GM12878 (cell line): Measurements from ENCODE around the gene MOXD1. TPM values are rescaled to one million over a fixed set of nuclear protein-coding genes. Genes with fewer than 3 reads are reported as not detected.

Source experiments
- ATAC-seq: fragments of 200-7000 bp; cut with Tn5 transposase; 3 replicates; pipeline ENCODE4 v1.9.1; 2020; ENCODE audit warnings: mild to moderate bottlenecking, moderate library complexity
- BruUV-seq: library from RNA; stranded (reverse); fragments of 400-500 nt; replicated peaks from 2 replicates; lab custom pipeline; 2021; lab: Mats Ljungman, UMichigan
- CTCF ChIA-PET: fragments of 300-600 bp; sonication (Branson Sonifier 250); formaldehyde crosslinking; extraction: SDS; loops from one replicate; lab custom pipeline; 2021; ENCODE audit warnings: inconsistent platforms; lab: Yijun Ruan, JAX
- POLR2A ChIA-PET: fragments of 350-600 bp; formaldehyde crosslinking; extraction: SDS; loops from one replicate; lab custom pipeline; 2021; ENCODE audit warnings: inconsistent platforms; lab: Charles Lee
- RAD21 ChIA-PET: fragments of 300-600 bp; sonication (Branson Sonifier 250); formaldehyde crosslinking; loops from one replicate; lab custom pipeline; 2023; ENCODE audit warnings: antibody characterized with exemption; ENCODE audit not compliant: unreplicated experiment; lab: Charles Lee
- SMC1A ChIA-PET: fragments of 300-600 bp; sonication (Branson Sonifier 250); formaldehyde crosslinking; loops from one replicate; lab custom pipeline; 2023; ENCODE audit not compliant: unreplicated experiment, uncharacterized antibody; lab: Charles Lee
- DNase-seq: peaks from one replicate; pipeline ENCODE4 v3.0.0-alpha.2; 2011; ENCODE audit warnings: low read depth, low spot score
- FAIRE-seq: peaks from 3 replicates; lab custom pipeline; 2011; peaks lifted over from hg19 to GRCh38; lab: Jason Lieb, UNC
- H2AFZ ChIP-seq: 2 replicates; pipeline ENCODE4 v1.6.0; 2011; ENCODE audit warnings: low read depth, low read length, control low read depth; ENCODE audit not compliant: control insufficient read depth
- H3K27ac ChIP-seq: 2 replicates; pipeline ENCODE4 v1.5.1; 2011; ENCODE audit warnings: control low read depth; ENCODE audit not compliant: control insufficient read depth, insufficient read depth
- H3K27me3 ChIP-seq, 2 experiments: replicated peaks in 1 of 2; 2 replicates each; pipeline versions ENCODE4 v1.6.0 to v1.6.1; 2011; ENCODE audit warnings: low read length in 1 of 2; ENCODE audit not compliant: control insufficient read depth in 2 of 2, insufficient read depth in 2 of 2
- H3K36me3 ChIP-seq, 2 experiments: 2 replicates each; pipeline ENCODE4 v1.5.1; 2011; ENCODE audit warnings: low read length in 1 of 2; ENCODE audit not compliant: control insufficient read depth in 2 of 2, insufficient read depth in 2 of 2
- H3K4me1 ChIP-seq: 2 replicates; pipeline ENCODE4 v1.6.1; 2011; ENCODE audit warnings: mild to moderate bottlenecking, low read length, moderate library complexity, mixed read lengths; ENCODE audit not compliant: control insufficient read depth, insufficient read depth
- H3K4me2 ChIP-seq: 2 replicates; pipeline ENCODE4 v1.6.0; 2011; ENCODE audit warnings: control low read depth; ENCODE audit not compliant: control insufficient read depth, insufficient read depth
- H3K4me3 ChIP-seq: fragments of 200-600 bp; sonication (generic); 2 replicates; pipeline ENCODE4 v1.5.1; 2016
- H3K79me2 ChIP-seq: 2 replicates; pipeline ENCODE4 v1.6.0; 2011; ENCODE audit warnings: low read length; ENCODE audit not compliant: control insufficient read depth, insufficient read depth
- H3K9ac ChIP-seq: 2 replicates; pipeline ENCODE4 v1.8.0; 2011; ENCODE audit warnings: low read length, control low read depth, mixed read lengths; ENCODE audit not compliant: control insufficient read depth, insufficient read depth
- H3K9me3 ChIP-seq: replicated peaks from 3 replicates; pipeline ENCODE4 v1.5.1; 2011; ENCODE audit warnings: mild to moderate bottlenecking, low read length; ENCODE audit not compliant: control insufficient read depth, insufficient read depth
- H4K20me1 ChIP-seq: 2 replicates; pipeline ENCODE4 v1.6.0; 2011; ENCODE audit not compliant: control insufficient read depth, insufficient read depth
- BMI1 ChIP-seq: fragments of 450-650 bp; IDR thresholded peaks from 2 replicates; pipeline ENCODE4 v1.6.1; 2016; ENCODE audit warnings: mild to moderate bottlenecking, moderate library complexity, borderline replicate concordance
- MAX ChIP-seq: IDR thresholded peaks from 2 replicates; pipeline ENCODE4 v1.6.1; 2012; ENCODE audit warnings: low read depth, low read length, improper control_type of control experiment
- NFIC ChIP-seq: IDR thresholded peaks from 2 replicates; pipeline ENCODE4 v1.6.1; 2012; ENCODE audit warnings: low read depth, mild to moderate bottlenecking, inconsistent platforms, low read length, moderate library complexity
- POLR2AphosphoS5 ChIP-seq: IDR thresholded peaks from 2 replicates; pipeline ENCODE4 v1.6.1; 2011; ENCODE audit warnings: mild to moderate bottlenecking, low read length, inconsistent platforms
- TBL1XR1 ChIP-seq: IDR thresholded peaks from 2 replicates; pipeline ENCODE4 v1.6.1; 2012; ENCODE audit warnings: low read depth, low read length, improper control_type of control experiment
- YY1 ChIP-seq: IDR thresholded peaks from 2 replicates; pipeline ENCODE4 v1.6.1; 2011; ENCODE audit warnings: low read depth, mild to moderate bottlenecking, low read length
- ZNF207 ChIP-seq: fragments of 450-650 bp; IDR thresholded peaks from 2 replicates; pipeline ENCODE4 v1.6.1; 2014; ENCODE audit warnings: antibody characterized with exemption, mild to moderate bottlenecking, borderline replicate concordance
- WGBS: methylation state at CpG from one replicate; pipeline ENCODE4 v1.1.6; 2016; ENCODE audit warnings: low lambda C conversion rate; ENCODE audit not compliant: insufficient replicate concordance, insufficient coverage; ENCODE audit errors: missing lambda C conversion rate; 5-methylcytosine and 5-hydroxymethylcytosine counted together
- in situ Hi-C: fragments of 300-500 bp; cut with MboI; formaldehyde crosslinking; loops from 9 replicates; pipeline ENCODE4 v1.14.3; 2018; ENCODE audit warnings: mixed read lengths
- intact Hi-C: fragments of 100-400 bp; cut with micrococcal nuclease; formaldehyde crosslinking; loops from one replicate; pipeline ENCODE4 v1.14.2; 2022; ENCODE audit not compliant: unreplicated experiment
- polyA plus RNA-seq, 11 experiments: library from polyadenylated mRNA; depleted of rRNA in 4 of 11; unstranded in 6 of 11; stranded (reverse) in 5 of 11; fragments of >200 nt; fragmentation: Nextera tagmentation in 4 of 11; fragmentation: Illumina TruSeq in 1 of 11; extraction: Ambion mirVana in 4 of 11; extraction: Trizol in 1 of 11; gene quantifications; 1 replicate in 1 of 11; 2 replicates in 10 of 11; pipeline versions ENCODE4 v1.2.1 to v1.2.3, GENCODE V29; 2011 to 2016; ENCODE audit warnings: inconsistent platforms in 2 of 11, missing spikeins in 2 of 11, low read depth in 1 of 11
- total RNA-seq, 4 experiments: library from RNA; depleted of rRNA in 3 of 4; stranded (reverse); fragments of >200 nt in 3 of 4; fragmentation: Illumina TruSeq in 1 of 4; extraction: Trizol in 1 of 4; gene quantifications; 2 replicates each; pipeline versions ENCODE4 v1.2.1 to v1.2.3, GENCODE V29; 2013 to 2021
- TF ChIP-seq, protein P1 (sequence below): IDR thresholded peaks from 2 replicates; pipeline ENCODE4 v1.6.1; 2011; ENCODE audit warnings: borderline replicate concordance, low read depth, mild to moderate bottlenecking, moderate library complexity, low read length; ENCODE audit not compliant: insufficient read depth, poor library complexity, severe bottlenecking
- TF ChIP-seq, protein P2 (sequence below): fragments of 450-650 bp; IDR thresholded peaks from 2 replicates; pipeline ENCODE4 v1.6.1; 2017; ENCODE audit warnings: antibody characterized with exemption, mild to moderate bottlenecking, moderate library complexity
- TF ChIP-seq, protein P3 (sequence below): fragments of 450-650 bp; IDR thresholded peaks from 2 replicates; pipeline ENCODE4 v1.6.1; 2017; ENCODE audit warnings: mild to moderate bottlenecking, moderate library complexity

Gene MOXD1
- total and polyA plus RNA-seq, 10 of the 15 experiments (the other 5 are each of a cell fraction or from before 2014, with no cell fraction given), result 0.03 to 2.1 (median 0.64) TPM

DNA sequence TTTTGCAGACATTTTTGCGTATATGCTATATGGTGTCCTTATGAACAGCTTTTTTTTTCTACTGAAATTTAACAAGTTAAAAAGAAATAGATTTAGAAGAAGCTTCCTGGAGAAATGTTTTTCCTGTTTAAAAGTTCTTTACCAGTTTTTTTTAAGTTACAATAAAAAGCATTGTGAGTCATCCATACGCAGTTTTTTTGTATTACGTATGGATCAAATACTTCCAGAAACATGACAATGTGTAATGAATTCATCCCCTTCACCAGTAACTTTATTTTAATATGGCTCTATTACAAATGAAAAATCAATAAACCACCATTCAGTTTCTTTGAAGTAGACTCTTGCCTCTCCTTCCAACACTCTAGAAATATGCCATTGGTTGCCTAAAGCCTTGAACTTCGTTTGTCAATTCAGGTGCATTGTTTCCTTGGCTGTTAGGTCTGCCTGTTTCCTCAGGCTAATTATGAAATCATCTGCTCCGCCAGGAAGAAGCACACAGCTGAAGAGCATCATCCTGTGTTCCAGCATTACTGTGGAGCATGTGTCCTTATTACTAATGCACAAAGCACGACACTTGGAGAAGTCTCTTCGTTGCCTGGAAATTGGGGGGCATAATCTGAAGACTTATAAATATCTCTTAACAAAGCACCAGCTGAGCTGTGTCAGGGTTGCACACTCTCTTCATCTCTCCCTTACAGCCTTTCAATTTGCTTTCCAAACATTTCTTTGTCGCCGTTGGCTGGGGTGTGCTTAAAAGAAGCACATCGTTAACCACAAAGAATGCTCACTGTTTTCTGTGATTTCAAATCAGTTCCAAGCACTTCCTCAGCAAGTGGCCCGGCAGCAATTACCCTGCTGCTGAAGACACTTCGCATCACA is 9.6 kb downstream of the MOXD1 start:
- Histone ChIP-seq H2AFZ (no peak overlapping the region), H3K4me3 (no peak overlapping the region), H3K27me3 (no peaks in the 10 kb centered on the region), H3K4me1 (no peaks in the 10 kb centered on the region), H3K27ac (no peak overlapping the region), H3K36me3 (no peaks in the 10 kb centered on the region), H3K9me3 (peaks cover 9% of the 10 kb centered on the region), H3K9ac (no peak overlapping the region), H3K4me2 (no peak overlapping the region), H4K20me1 (no peaks in the 10 kb centered on the region), H3K79me2 (no peaks in the 10 kb centered on the region; the same call in 1 of the 2 replicates)
- SMC1A ChIA-PET, result interaction anchor here (0.7 to 3.0 kb wide), 2 partner anchors 90 to 92 kb away, joined by 3 to 15 read pairs; no protein-coding TSS in a partner anchor
- CTCF ChIA-PET, result interaction anchor here (0.7 to 2.9 kb wide), 6 partner anchors 10 to 112 kb away, joined by 3 to 11 read pairs (median 8); no protein-coding TSS in a partner anchor
- in situ Hi-C loops, result no loop called here
- FAIRE-seq (no peak), DNase-seq (no peak), ATAC-seq (no peak)
- BruUV-seq, result no TSS peak
- RAD21 ChIA-PET, result interaction anchor here (1.1 to 2.1 kb wide), 2 partner anchors 90 to 111 kb away, joined by 3 to 6 read pairs; no protein-coding TSS in a partner anchor
- WGBS, result 69% methylated on average over 12 of the region's 12 CpGs
- POLR2A ChIA-PET, result no interaction called here
- intact Hi-C loops, result no loop called here
- TF ChIP-seq BMI1 (no peak), YY1 (no peak), NFIC (no peak), POLR2AphosphoS5 (no peak), ZNF207 (no peak), MAX (no peak), TBL1XR1 (no peak)
- TF ChIP-seq, protein P1, sequence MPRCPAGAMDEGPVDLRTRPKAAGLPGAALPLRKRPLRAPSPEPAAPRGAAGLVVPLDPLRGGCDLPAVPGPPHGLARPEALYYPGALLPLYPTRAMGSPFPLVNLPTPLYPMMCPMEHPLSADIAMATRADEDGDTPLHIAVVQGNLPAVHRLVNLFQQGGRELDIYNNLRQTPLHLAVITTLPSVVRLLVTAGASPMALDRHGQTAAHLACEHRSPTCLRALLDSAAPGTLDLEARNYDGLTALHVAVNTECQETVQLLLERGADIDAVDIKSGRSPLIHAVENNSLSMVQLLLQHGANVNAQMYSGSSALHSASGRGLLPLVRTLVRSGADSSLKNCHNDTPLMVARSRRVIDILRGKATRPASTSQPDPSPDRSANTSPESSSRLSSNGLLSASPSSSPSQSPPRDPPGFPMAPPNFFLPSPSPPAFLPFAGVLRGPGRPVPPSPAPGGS, result no peak
- TF ChIP-seq, protein P2, sequence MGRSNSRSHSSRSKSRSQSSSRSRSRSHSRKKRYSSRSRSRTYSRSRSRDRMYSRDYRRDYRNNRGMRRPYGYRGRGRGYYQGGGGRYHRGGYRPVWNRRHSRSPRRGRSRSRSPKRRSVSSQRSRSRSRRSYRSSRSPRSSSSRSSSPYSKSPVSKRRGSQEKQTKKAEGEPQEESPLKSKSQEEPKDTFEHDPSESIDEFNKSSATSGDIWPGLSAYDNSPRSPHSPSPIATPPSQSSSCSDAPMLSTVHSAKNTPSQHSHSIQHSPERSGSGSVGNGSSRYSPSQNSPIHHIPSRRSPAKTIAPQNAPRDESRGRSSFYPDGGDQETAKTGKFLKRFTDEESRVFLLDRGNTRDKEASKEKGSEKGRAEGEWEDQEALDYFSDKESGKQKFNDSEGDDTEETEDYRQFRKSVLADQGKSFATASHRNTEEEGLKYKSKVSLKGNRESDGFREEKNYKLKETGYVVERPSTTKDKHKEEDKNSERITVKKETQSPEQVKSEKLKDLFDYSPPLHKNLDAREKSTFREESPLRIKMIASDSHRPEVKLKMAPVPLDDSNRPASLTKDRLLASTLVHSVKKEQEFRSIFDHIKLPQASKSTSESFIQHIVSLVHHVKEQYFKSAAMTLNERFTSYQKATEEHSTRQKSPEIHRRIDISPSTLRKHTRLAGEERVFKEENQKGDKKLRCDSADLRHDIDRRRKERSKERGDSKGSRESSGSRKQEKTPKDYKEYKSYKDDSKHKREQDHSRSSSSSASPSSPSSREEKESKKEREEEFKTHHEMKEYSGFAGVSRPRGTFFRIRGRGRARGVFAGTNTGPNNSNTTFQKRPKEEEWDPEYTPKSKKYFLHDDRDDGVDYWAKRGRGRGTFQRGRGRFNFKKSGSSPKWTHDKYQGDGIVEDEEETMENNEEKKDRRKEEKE, result no peak
- TF ChIP-seq, protein P3, sequence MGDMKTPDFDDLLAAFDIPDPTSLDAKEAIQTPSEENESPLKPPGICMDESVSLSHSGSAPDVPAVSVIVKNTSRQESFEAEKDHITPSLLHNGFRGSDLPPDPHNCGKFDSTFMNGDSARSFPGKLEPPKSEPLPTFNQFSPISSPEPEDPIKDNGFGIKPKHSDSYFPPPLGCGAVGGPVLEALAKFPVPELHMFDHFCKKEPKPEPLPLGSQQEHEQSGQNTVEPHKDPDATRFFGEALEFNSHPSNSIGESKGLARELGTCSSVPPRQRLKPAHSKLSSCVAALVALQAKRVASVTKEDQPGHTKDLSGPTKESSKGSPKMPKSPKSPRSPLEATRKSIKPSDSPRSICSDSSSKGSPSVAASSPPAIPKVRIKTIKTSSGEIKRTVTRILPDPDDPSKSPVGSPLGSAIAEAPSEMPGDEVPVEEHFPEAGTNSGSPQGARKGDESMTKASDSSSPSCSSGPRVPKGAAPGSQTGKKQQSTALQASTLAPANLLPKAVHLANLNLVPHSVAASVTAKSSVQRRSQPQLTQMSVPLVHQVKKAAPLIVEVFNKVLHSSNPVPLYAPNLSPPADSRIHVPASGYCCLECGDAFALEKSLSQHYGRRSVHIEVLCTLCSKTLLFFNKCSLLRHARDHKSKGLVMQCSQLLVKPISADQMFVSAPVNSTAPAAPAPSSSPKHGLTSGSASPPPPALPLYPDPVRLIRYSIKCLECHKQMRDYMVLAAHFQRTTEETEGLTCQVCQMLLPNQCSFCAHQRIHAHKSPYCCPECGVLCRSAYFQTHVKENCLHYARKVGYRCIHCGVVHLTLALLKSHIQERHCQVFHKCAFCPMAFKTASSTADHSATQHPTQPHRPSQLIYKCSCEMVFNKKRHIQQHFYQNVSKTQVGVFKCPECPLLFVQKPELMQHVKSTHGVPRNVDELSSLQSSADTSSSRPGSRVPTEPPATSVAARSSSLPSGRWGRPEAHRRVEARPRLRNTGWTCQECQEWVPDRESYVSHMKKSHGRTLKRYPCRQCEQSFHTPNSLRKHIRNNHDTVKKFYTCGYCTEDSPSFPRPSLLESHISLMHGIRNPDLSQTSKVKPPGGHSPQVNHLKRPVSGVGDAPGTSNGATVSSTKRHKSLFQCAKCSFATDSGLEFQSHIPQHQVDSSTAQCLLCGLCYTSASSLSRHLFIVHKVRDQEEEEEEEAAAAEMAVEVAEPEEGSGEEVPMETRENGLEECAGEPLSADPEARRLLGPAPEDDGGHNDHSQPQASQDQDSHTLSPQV, result no peak
